AG04450 (cell line): ENCODE measurements around the gene CEP104. TPM values are rescaled to one million over a fixed set of nuclear protein-coding genes. Genes with fewer than 3 reads are reported as not detected.

Experiments
- CTCF ChIA-PET: fragments of 300-600, 350-600 bp; formaldehyde crosslinking; extraction: SDS; loops from one replicate; lab custom pipeline; 2022; ENCODE audit warnings: antibody characterized with exemption, inconsistent platforms; lab: Charles Lee
- POLR2A ChIA-PET: fragments of 350-600 bp; formaldehyde crosslinking; extraction: SDS; loops from one replicate; lab custom pipeline; 2021; ENCODE audit warnings: antibody characterized with exemption, inconsistent platforms; lab: Yijun Ruan, JAX
- DNase-seq: peaks from one replicate; pipeline ENCODE4 v3.0.0-alpha.2; 2011; ENCODE audit warnings: low read depth, low spot score
- H3K27ac ChIP-seq: one replicate; pipeline ENCODE4 v1.5.1; 2012; ENCODE audit warnings: low read depth, low read length, control low read depth
- H3K27me3 ChIP-seq: one replicate; pipeline ENCODE4 v1.6.0; 2012; ENCODE audit warnings: low read length; ENCODE audit not compliant: control insufficient read depth, insufficient read depth
- H3K4me3 ChIP-seq: 2 replicates; pipeline ENCODE4 v1.5.1; 2011; ENCODE audit warnings: mild to moderate bottlenecking, low read depth, low read length, control low read depth
- H3K9me3 ChIP-seq: 2 replicates; pipeline ENCODE4 v1.5.1; 2012; ENCODE audit warnings: low read length; ENCODE audit not compliant: control insufficient read depth, insufficient read depth
- polyA plus RNA-seq: library from polyadenylated mRNA; depleted of rRNA; stranded (reverse); fragments of >200 nt; gene quantifications from 2 replicates; pipeline ENCODE4 v1.2.3, GENCODE V29; 2011
- TF ChIP-seq, protein P1 (sequence below): IDR thresholded peaks from 2 replicates; pipeline ENCODE4 v1.5.1; 2011; ENCODE audit warnings: low read depth, low read length, control low read depth, inconsistent platforms

CEP104 gene
- polyA plus RNA-seq, 1 experiment, result 38.4 TPM

DNA sequence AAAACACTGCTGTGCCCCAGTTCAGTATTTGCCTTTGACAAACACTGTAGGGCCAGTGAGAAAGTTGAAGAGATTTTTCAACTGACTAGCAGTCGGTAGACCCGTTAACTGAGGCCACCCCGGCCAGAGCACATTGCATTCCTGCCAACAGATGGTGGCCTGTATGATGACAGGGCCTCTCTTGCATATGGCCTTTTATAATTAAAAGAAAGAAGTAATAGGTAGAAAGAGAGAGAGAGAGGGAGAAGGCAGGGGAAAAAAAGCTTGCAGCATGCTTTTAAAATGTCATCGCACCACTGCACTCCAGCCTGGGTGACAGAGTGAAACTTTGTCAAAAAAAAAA lies 47.8 kb upstream of the CEP104 start:
- no peaks in the 10 kb centered on the region; the same call in 1 of the 2 replicates for H3K9me3 ChIP-seq
- TF ChIP-seq, protein P1, sequence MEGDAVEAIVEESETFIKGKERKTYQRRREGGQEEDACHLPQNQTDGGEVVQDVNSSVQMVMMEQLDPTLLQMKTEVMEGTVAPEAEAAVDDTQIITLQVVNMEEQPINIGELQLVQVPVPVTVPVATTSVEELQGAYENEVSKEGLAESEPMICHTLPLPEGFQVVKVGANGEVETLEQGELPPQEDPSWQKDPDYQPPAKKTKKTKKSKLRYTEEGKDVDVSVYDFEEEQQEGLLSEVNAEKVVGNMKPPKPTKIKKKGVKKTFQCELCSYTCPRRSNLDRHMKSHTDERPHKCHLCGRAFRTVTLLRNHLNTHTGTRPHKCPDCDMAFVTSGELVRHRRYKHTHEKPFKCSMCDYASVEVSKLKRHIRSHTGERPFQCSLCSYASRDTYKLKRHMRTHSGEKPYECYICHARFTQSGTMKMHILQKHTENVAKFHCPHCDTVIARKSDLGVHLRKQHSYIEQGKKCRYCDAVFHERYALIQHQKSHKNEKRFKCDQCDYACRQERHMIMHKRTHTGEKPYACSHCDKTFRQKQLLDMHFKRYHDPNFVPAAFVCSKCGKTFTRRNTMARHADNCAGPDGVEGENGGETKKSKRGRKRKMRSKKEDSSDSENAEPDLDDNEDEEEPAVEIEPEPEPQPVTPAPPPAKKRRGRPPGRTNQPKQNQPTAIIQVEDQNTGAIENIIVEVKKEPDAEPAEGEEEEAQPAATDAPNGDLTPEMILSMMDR, result no peak
- no peak overlapping the region for H3K27ac ChIP-seq
- POLR2A ChIA-PET, result no interaction called here
- H3K4me3 ChIP-seq, result no peak overlapping the region
- no peak for DNase-seq
- H3K27me3 ChIP-seq, result peaks cover 7% of the 10 kb centered on the region
- CTCF ChIA-PET, result no interaction called here

DNA sequence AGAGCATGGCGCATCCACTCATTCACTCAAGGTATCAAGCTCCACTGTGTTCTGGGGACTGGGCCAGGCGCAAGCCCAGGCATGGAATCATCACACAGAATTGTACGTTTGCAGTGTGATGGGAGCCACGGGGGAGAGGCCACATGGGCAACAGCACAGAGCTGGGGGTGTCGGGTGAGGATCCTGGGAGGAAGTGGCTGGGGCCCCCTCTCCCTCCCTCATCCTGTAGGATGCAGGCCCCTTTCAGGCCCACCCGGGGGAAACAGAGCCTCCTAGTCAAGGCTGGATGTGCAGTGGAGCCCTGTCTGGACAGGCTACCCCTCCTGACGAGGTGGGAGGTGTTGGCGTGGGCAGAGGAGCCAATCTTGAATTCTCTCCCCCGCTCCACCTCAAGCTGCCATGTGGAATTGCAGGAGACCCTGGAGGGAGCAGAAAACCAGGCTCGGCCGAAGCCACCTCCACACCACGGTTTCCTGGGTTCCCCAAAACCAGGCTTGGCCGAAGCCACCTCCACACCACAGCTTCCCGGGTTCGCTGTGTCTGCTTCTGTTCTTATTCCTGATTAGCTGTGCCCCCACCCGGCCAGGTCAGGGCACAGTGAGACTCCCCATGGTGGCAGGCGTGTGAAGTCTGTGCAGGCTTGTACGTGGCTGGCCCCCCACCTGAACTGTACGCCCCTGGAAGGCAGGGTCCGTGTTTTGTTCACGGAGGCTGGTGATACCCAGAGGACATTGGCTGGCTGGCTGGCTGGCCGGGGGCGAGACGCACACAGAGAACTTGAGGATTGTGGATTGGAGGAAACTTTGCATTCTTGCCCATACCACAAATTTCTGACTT lies 47.2 kb upstream of the CEP104 start:
- Histone ChIP-seq H3K27me3 (peaks cover 7% of the 10 kb centered on the region), H3K27ac (no peak overlapping the region), H3K9me3 (no peaks in the 10 kb centered on the region; the same call in 1 of the 2 replicates), H3K4me3 (no peak overlapping the region)
- TF ChIP-seq, protein P1, result no peak
- no peak for DNase-seq
- CTCF ChIA-PET, result interaction anchor here (0.6 kb wide), 1 partner anchor 385 kb away, joined by 4 read pairs; no protein-coding TSS in a partner anchor
- POLR2A ChIA-PET, result no interaction called here

DNA sequence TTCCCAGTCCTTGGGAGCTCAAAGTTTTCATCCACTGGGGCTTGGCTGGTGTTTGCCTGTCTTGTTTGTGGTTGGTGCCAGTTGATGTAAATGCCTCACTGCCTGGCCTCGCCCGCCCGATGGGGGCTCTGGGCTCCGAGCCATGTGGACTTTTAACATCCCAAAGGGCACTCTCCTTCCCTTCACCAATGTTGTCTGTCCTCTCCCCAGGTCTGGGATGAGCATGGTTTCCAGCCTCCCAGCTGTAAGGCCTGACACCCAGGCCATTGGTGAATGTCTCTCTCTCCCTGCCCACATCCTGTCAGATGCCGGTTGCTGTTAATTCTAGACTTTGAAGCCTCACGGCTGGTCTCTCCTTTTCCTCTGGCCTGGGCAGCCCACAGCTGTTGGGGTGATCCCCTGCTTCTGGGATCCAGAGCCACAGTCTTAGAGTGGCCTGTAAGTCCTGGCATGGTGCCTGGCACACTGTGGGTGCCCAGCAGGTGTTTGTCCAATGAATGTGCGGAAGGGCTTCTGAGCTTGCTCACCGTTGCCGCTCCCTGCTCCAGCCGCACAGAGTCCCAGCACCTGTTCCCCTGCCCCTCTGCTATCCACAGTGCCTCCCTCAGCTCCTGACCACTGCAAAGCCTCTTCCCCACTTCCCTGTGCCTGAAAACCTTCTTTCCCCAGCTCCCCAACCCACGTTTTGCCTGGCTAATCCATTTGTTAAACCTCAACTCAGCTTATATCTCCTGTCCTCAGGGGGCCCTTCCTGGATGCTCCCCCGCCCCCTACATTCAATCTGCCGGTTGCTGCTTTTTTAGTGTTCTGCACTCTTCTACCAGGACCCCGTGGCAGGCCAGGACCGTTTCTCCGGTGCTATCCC lies 46.4 kb upstream of the CEP104 start:
- ChIA-PET CTCF (interaction anchor here (0.6 kb wide), 1 partner anchor 386 kb away, joined by 4 read pairs; no protein-coding TSS in a partner anchor), POLR2A (no interaction called here)
- TF ChIP-seq, protein P1, result no peak
- Histone ChIP-seq H3K27me3 (peaks cover 3% of the 10 kb centered on the region), H3K27ac (no peak overlapping the region), H3K9me3 (no peaks in the 10 kb centered on the region; the same call in 1 of the 2 replicates), H3K4me3 (no peak overlapping the region)
- DNase-seq, result no peak

DNA sequence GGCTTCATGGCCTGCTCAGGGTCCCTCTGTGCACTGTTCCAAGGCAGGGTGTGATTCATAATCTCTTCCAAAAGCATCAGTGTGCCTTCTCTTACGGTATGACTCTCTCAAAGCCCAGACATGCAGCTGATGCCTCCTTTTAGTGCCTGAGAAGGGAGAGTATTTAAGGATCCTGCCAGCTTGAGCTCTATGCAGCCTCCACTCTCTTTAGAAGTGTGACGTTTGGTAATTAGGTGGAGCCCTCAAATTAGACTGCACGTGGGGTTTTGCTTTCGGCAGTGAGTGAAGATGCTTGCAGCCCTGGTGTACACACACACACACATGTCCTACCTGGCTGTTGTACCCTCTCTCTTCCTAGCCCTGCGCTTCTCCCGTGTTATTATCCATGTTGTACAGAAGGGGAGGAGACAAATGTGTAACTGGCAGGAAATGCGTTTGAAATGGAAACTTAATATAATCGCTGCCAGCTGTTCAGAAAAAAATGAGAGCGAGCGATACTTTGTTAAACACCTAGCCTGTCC lies 45.6 kb upstream of the CEP104 start:
- TF ChIP-seq, protein P1, result no peak
- H3K4me3 ChIP-seq, result no peak overlapping the region
- H3K27me3 ChIP-seq, result peaks cover 3% of the 10 kb centered on the region
- POLR2A ChIA-PET, result no interaction called here
- CTCF ChIA-PET, result no interaction called here
- no peak overlapping the region for H3K27ac ChIP-seq
- DNase-seq, result no peak
- H3K9me3 ChIP-seq, result peaks cover 6% of the 10 kb centered on the region
